Activated naive CD4-positive, alpha-beta T cell treated with anti-CD3 and anti-CD28 coated beads, Interleukin-2, amount 50 U/mL, for 24 hours (primary cell): ENCODE measurements around the gene MEMO1.

Source experiments
- H3K27ac Mint-ChIP-seq: one replicate; pipeline ENCODE4 v1.8.0; 2021; ENCODE audit warnings: mild to moderate bottlenecking, mixed read lengths
- H3K27me3 Mint-ChIP-seq: one replicate; pipeline ENCODE4 v1.8.0; 2021; ENCODE audit warnings: mixed read lengths
- H3K36me3 Mint-ChIP-seq: one replicate; pipeline ENCODE4 v1.8.0; 2021; ENCODE audit warnings: mixed read lengths
- H3K4me1 Mint-ChIP-seq: one replicate; pipeline ENCODE4 v1.8.0; 2021; ENCODE audit warnings: mixed read lengths
- H3K4me3 Mint-ChIP-seq: one replicate; pipeline ENCODE4 v1.8.0; 2021; ENCODE audit warnings: mild to moderate bottlenecking, mixed read lengths
- H3K9me3 Mint-ChIP-seq: one replicate; pipeline ENCODE4 v1.8.0; 2021; ENCODE audit warnings: mixed read lengths

MEMO1 gene

GRCh38 chr2:32007121-32007391 is 3.8 kb downstream of the MEMO1 start:
- Mint-ChIP-seq H3K9me3 (no peaks in the 10 kb centered on the region), H3K36me3 (peaks cover 4% of the 10 kb centered on the region), H3K4me1 (peaks cover 71% of the 10 kb centered on the region), H3K27me3 (no peaks in the 10 kb centered on the region), H3K4me3 (peak overlapping the region; percentile 19), H3K27ac (no peak overlapping the region)

GRCh38 chr2:32005371-32005976 is 5.3 kb downstream of the MEMO1 start:
- Mint-ChIP-seq H3K9me3 (no peaks in the 10 kb centered on the region), H3K36me3 (peaks cover 4% of the 10 kb centered on the region), H3K27ac (no peak overlapping the region), H3K4me1 (peaks cover 69% of the 10 kb centered on the region), H3K27me3 (no peaks in the 10 kb centered on the region), H3K4me3 (peak overlapping the region; percentile 15)

GRCh38 chr2:32003791-32004190 is 7.0 kb downstream of the MEMO1 start:
- Mint-ChIP-seq H3K36me3 (peaks cover 10% of the 10 kb centered on the region), H3K27me3 (no peaks in the 10 kb centered on the region), H3K4me3 (no peak overlapping the region), H3K4me1 (peaks cover 78% of the 10 kb centered on the region), H3K27ac (no peak overlapping the region), H3K9me3 (no peaks in the 10 kb centered on the region)

DNA sequence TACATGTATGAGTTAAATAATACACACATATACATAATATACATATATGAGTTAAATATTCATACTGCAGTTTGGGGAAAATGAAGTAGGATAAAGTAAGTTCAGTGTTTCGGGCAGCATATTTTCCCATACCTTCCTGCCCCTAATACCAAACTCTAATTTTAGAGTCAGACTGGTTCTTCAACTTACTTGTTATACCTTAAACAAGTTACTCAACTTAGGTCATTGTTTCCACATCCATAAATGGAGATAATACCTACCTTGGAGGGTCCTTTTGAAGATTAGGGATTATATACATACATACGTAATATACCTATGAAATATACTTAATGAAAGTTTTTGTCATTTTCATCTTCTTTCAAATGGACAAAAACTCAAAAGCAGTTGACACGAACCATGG is 8.4 kb downstream of the MEMO1 start:
- Mint-ChIP-seq H3K4me3 (no peak overlapping the region), H3K4me1 (peaks cover 78% of the 10 kb centered on the region), H3K27ac (no peak overlapping the region), H3K27me3 (no peaks in the 10 kb centered on the region), H3K9me3 (no peaks in the 10 kb centered on the region), H3K36me3 (peaks cover 13% of the 10 kb centered on the region)

DNA sequence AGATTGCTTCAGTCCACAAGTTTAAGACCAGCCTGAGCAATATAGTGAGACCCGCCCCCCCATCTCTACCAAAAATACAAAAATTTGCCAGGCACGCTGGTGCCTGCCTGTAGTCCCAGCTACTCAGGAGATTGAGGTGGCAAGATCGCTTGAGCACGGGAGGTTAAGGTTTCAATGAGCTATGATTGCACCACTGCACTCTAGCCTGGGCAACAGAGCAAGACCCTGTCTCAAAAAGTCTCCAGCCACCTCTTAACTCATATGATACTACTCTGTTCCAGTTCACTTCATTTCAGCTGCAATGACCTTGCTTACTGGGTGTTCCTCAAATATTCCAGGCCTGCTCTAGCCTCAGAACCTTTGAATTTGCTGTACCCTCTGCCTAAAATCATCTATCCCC is 11.4 kb downstream of the MEMO1 start:
- H3K4me3 Mint-ChIP-seq = no peak overlapping the region
- H3K27ac Mint-ChIP-seq = no peak overlapping the region
- H3K36me3 Mint-ChIP-seq = peaks cover 12% of the 10 kb centered on the region
- H3K9me3 Mint-ChIP-seq = no peaks in the 10 kb centered on the region
- no peaks in the 10 kb centered on the region for H3K27me3 Mint-ChIP-seq
- H3K4me1 Mint-ChIP-seq = peaks cover 71% of the 10 kb centered on the region

DNA sequence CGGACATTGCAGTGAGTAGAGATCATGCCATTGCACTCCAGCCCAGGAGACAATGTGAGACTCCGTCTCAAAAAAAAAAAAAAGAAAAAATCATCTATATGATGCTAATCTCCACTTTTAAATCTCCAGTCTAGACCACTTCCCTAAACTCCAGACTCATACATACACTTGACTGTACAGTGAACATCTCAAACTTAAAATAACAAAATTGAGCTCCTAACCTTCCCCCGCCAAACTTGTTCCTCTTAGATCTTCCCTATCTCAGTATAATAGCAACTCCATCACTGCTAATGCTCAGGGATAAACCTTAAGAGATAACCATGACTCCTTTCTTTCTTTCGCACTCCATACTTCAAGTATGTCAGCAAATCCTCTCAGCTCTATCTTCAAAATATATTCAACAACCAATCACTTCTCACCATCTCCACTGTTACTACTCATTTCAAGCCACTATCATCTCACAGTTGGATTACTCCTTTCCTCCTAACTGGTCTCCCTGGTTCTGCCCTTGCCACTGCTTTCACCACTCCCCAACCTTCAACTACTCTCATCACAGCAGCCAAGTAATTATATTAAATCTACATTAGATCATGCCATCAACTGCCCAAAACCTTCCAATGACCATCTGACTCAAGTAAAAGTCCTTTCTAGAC is 12.0 kb downstream of the MEMO1 start:
- Mint-ChIP-seq H3K27ac (peak overlapping the region; percentile 87), H3K36me3 (peaks cover 12% of the 10 kb centered on the region), H3K9me3 (no peaks in the 10 kb centered on the region), H3K4me3 (peak overlapping the region; percentile 4), H3K27me3 (no peaks in the 10 kb centered on the region), H3K4me1 (peaks cover 67% of the 10 kb centered on the region)

DNA sequence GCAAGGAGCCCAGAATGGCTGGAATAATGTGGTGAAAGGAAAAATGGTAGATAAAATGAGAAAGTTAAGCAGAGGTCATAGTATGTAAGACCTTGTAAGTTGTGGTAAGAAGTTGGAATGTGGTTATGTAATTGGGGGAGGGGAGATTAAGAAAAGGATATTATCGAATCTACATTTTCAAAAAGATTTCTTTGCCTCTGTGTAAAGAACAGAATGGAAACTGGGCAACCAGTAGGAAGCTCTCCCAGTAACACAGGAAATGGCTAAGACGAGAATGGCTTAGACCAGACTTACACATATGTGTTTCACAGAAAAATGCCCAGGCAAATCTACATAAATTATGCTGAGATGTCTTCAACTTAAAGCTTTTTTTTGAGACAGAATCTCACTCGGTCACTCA is 13.2 kb downstream of the MEMO1 start:
- H3K27me3 Mint-ChIP-seq = no peaks in the 10 kb centered on the region
- peak overlapping the region; percentile 56 for H3K27ac Mint-ChIP-seq
- H3K9me3 Mint-ChIP-seq = no peaks in the 10 kb centered on the region
- no peak overlapping the region for H3K4me3 Mint-ChIP-seq
- peaks cover 12% of the 10 kb centered on the region for H3K36me3 Mint-ChIP-seq
- H3K4me1 Mint-ChIP-seq = peaks cover 65% of the 10 kb centered on the region

DNA sequence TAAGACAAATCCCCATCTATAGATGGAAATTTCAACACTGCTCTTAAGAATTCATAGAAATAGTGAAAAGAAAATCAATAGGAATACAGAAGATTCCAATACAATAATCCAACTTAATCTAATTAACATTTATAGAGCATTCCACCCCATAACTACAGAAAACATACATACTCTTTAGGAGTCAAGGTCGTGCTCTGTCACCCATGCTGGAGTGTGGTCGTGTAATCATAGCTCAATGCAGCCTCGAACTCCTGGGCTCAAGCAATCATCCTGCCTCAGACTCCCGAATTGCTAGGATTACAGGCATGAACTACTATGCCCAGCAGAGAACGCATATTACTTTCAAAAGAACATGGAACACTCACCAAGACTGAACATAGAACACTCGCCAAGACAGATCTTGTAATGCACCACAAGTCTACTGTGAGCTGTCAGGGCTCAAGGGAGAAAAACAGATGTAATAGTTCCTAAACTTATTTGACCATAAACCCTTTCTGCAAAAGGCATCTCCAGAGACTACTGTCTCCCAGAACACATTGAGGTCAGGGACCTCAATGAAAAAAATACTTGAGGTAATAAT is 14.1 kb downstream of the MEMO1 start:
- Mint-ChIP-seq H3K27me3 (no peaks in the 10 kb centered on the region), H3K27ac (no peak overlapping the region), H3K36me3 (peaks cover 12% of the 10 kb centered on the region), H3K4me1 (peaks cover 70% of the 10 kb centered on the region), H3K4me3 (peak overlapping the region; percentile 4), H3K9me3 (no peaks in the 10 kb centered on the region)

DNA sequence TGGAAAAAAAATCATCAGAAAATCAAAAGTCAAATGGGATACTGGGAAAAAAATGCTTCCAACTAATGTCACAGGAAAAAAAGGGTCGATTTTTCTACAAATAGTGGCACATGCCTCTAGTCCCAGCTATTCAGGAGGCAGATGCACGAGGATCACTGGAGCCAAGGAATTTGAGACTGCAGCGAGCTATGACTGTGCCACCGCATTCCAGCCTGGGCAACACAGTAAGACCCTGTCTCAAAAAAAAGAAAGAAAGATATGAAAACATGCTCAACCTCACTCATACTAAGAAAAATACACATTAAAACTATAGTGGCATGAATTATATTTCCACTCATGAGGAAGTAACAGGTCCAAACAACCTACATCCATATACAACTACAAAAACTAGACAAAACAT is 17.9 kb downstream of the MEMO1 start:
- Mint-ChIP-seq H3K4me1 (peaks cover 55% of the 10 kb centered on the region), H3K27ac (no peak overlapping the region), H3K36me3 (peaks cover 7% of the 10 kb centered on the region), H3K9me3 (no peaks in the 10 kb centered on the region), H3K4me3 (no peak overlapping the region), H3K27me3 (no peaks in the 10 kb centered on the region)

DNA sequence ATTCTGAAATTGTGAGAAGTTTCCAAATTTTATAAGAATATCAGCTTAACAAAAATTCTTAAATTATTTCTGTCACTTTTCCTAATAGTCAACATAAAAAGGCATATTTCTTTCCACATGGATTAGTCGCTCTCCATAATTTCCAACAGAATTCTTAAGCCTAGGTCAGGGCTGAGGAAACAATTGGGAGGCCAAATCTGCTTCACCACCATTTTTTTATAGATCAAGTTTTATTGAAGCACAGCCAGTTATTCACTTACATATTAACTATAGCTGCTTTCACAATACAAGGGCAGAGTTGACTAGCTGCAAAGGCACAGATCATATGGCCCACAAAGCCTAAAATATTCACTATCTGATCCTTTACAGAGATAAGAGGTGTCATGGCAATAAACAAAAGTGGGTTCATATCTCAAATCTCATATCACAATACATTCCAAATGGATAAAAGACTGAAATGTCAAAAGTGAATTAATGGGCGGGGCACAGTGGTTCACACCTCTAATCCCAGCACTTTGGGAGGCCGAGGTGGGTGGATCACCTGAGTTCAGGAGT is 18.7 kb downstream of the MEMO1 start:
- H3K27ac Mint-ChIP-seq = no peak overlapping the region
- peaks cover 54% of the 10 kb centered on the region for H3K4me1 Mint-ChIP-seq
- H3K27me3 Mint-ChIP-seq = no peaks in the 10 kb centered on the region
- H3K4me3 Mint-ChIP-seq = no peak overlapping the region
- no peaks in the 10 kb centered on the region for H3K9me3 Mint-ChIP-seq
- H3K36me3 Mint-ChIP-seq = peaks cover 5% of the 10 kb centered on the region

DNA sequence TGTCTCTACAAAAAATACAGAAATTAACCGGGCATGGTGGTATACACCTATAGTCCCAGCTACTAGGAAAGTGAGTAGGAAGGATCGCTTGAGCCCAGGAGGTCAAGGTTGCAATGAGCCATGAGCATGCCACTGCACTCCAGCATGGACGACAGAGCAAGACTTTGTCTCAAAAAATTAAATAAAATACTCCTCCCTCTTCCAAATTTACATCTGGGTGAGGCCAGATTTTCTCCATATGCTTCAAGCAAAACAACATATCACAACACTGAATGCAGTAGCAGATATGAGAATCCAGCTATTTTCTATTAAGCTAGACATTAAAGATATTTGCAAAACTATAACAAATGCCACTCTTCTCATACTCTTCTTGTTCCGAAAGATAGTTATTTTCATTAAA is 20.9 kb downstream of the MEMO1 start:
- Mint-ChIP-seq H3K9me3 (no peaks in the 10 kb centered on the region), H3K27me3 (no peaks in the 10 kb centered on the region), H3K36me3 (peaks cover 2% of the 10 kb centered on the region), H3K4me3 (no peak overlapping the region), H3K27ac (no peak overlapping the region), H3K4me1 (peaks cover 43% of the 10 kb centered on the region)

DNA sequence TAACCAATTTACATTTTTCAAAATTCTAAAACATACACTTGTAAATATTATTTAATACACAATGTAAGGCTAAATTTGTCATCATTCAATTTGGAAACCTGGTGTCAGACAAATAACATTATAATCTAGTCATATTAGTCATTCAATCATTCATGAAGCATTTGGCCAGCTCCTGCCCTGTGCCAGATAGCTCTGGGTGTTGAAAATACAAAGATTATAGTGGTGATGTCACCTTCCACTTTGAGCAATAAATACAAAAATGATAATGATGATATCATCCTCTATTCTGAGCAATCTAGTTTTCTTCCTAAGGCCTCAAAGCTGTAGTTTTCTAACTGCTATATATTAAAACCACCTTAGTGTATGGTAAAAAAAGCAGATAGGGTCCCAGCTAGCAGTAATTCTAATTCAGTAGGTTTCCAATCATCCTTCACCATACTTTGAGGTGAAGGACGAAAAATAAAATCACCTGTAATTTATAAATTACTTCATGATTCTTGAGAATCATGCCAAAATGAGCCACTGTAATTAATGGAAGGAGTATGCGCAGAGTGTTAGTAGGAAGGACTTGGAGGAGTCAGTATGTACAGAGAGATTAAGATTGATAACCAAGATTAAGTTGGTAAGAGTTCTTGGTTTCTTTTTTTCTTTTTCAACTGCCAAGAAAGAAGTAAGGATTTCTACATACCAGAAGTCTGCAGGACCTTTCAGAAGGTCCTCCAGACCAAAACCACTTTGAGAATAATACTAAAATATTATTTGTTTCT is 23.2 kb downstream of the MEMO1 start:
- Mint-ChIP-seq H3K9me3 (no peaks in the 10 kb centered on the region), H3K27ac (peak overlapping the region; percentile 79), H3K4me3 (no peak overlapping the region), H3K27me3 (no peaks in the 10 kb centered on the region), H3K36me3 (peaks cover 3% of the 10 kb centered on the region), H3K4me1 (peaks cover 43% of the 10 kb centered on the region)

DNA sequence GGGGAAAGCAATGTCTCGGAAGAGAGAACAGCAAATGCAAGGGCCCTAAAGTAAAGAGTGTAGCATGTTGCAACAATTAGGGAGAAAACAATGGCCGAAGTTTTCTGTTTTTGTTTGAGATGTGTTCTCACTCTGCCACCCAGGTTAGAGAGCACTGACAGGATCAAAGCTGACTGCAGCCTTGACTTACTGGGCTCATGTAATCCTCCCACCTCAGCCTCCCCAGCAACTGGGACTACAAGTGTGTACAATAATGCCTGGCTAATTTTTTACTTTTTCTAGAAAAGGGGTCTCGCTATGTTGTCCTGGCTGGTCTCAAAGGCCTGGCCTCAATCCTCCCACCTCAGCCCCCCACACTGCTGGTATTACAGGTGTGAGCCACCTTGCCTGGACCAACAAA is 23.9 kb downstream of the MEMO1 start:
- H3K9me3 Mint-ChIP-seq = no peaks in the 10 kb centered on the region
- H3K27ac Mint-ChIP-seq = no peak overlapping the region
- no peaks in the 10 kb centered on the region for H3K27me3 Mint-ChIP-seq
- no peak overlapping the region for H3K4me3 Mint-ChIP-seq
- peaks cover 3% of the 10 kb centered on the region for H3K36me3 Mint-ChIP-seq
- H3K4me1 Mint-ChIP-seq = peaks cover 41% of the 10 kb centered on the region

DNA sequence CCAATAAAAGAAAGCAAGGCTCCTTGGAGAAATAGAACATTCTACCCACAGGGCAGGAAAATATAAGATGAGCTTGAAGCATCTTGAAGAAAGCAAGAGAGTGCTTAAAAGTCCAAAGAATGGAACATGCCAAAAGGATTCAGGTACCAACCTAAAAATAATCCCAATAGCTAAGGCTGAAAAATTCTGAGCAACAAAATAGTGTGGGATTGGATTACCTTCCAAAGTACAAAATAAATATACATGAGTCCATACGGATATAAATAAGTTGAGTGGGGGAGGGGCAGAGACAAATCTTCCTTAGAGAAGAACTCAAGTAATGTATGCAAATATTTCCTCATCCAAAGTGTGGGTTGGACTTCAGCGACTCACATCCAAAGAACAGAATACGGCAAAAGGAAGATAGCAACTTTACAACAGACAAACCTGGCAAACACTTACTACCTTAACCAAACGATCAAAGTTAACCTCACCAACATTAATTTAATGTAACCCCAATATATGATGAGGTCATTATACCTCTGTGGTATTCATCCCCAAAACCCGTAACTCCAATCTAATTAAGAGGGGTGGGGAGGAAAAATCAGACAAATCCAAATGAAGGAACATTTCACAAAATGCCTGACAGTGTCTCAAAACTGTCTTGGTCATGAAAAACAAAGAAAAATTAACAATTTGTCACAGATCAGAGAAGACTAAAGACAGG is 26.9 kb downstream of the MEMO1 start:
- Mint-ChIP-seq H3K36me3 (peaks cover 2% of the 10 kb centered on the region), H3K27me3 (no peaks in the 10 kb centered on the region), H3K27ac (peak overlapping the region; percentile 15), H3K9me3 (no peaks in the 10 kb centered on the region), H3K4me1 (peaks cover 47% of the 10 kb centered on the region), H3K4me3 (no peak overlapping the region)

GRCh38 chr2:31980674-31981356 is 30.0 kb downstream of the MEMO1 start:
- H3K27me3 Mint-ChIP-seq = no peaks in the 10 kb centered on the region
- H3K27ac Mint-ChIP-seq = peak overlapping the region; percentile 1
- H3K4me1 Mint-ChIP-seq = peaks cover 39% of the 10 kb centered on the region

More at GRCh38 chr2:31980674-31981356, 30.0 kb downstream of the MEMO1 start:
- Mint-ChIP-seq H3K4me3 (peak overlapping the region; percentile 24), H3K9me3 (no peaks in the 10 kb centered on the region), H3K36me3 (peaks cover 4% of the 10 kb centered on the region)
